NCI-H2029 (cell line): Measurements from ENCODE around the gene DNAJC5.
"Not testable (repeated sequence)": the region's sequence is repeated elsewhere in the genome, so short reads cannot be mapped to it uniquely, and the experiment has no call there.

ENCODE experiments used
- DNase-seq: peaks from one replicate; lab custom pipeline; 2025; lab: John Stamatoyannopoulos, UW

The DNAJC5 gene

GRCh38 chr20:63911176-63911575 lies 16.2 kb downstream of the DNAJC5 start:
- DNase-seq = no peak

GRCh38 chr20:63913768-63914167 lies 18.8 kb downstream of the DNAJC5 start:
- no peak for DNase-seq

GRCh38 chr20:63915471-63915870 lies 20.5 kb downstream of the DNAJC5 start:
- no peak for DNase-seq

GRCh38 chr20:63916371-63916939 lies 21.5 kb downstream of the DNAJC5 start:
- DNase-seq = not testable (repeated sequence)

- no peak for DNase-seq
These were observed 22.9 kb downstream of the DNAJC5 start for GRCh38 chr20:63917811-63918210.

GRCh38 chr20:63919130-63919529 lies 24.2 kb downstream of the DNAJC5 start:
- no peak for DNase-seq

- DNase-seq = no peak
These were observed 25.3 kb downstream of the DNAJC5 start for GRCh38 chr20:63920226-63920625.

GRCh38 chr20:63923651-63924050 lies 28.7 kb downstream of the DNAJC5 start:
- DNase-seq = no peak

GRCh38 chr20:63924241-63924640 lies 29.3 kb downstream of the DNAJC5 start:
- no peak for DNase-seq

- DNase-seq = no peak
These were observed 31.4 kb downstream of the DNAJC5 start for GRCh38 chr20:63926298-63926697.

GRCh38 chr20:63929071-63929470 lies 34.1 kb downstream of the DNAJC5 start:
- no peak for DNase-seq

GRCh38 chr20:63929473-63929883 lies 34.6 kb downstream of the DNAJC5 start:
- not testable (repeated sequence) for DNase-seq

GRCh38 chr20:63930971-63931553 lies 36.1 kb downstream of the DNAJC5 start:
- no peak for DNase-seq

- DNase-seq = no peak
These were observed 36.8 kb downstream of the DNAJC5 start for GRCh38 chr20:63931735-63932134.

GRCh38 chr20:63932606-63933160 lies 37.8 kb downstream of the DNAJC5 start:
- DNase-seq = no peak

GRCh38 chr20:63933646-63934045 lies 38.7 kb downstream of the DNAJC5 start:
- DNase-seq = no peak

GRCh38 chr20:63934271-63935068 lies 39.5 kb downstream of the DNAJC5 start:
- DNase-seq = no peak

GRCh38 chr20:63935447-63935846 lies 40.5 kb downstream of the DNAJC5 start:
- DNase-seq = no peak

- DNase-seq = no peak
These were observed 42.7 kb downstream of the DNAJC5 start for GRCh38 chr20:63937596-63937995.

GRCh38 chr20:63939061-63939935 lies 44.4 kb downstream of the DNAJC5 start:
- DNase-seq = no peak

- no peak for DNase-seq
These were observed 45.1 kb downstream of the DNAJC5 start for GRCh38 chr20:63940071-63940471.
